Keratinocyte (primary cell): Measurements from ENCODE around the gene IGFN1. TPM values are rescaled to one million over a fixed set of nuclear protein-coding genes. Genes with fewer than 3 reads are reported as not detected.

Source experiments
- DNase-seq: peaks from one replicate; pipeline ENCODE4 v3.0.0-alpha.2; 2011; ENCODE audit warnings: low read depth, missing footprints, low spot score
- FAIRE-seq: peaks from 2 replicates; lab custom pipeline; 2011; peaks lifted over from hg19 to GRCh38; lab: Jason Lieb, UNC
- H2AFZ ChIP-seq: 2 replicates; pipeline ENCODE4 v1.6.0; 2012; ENCODE audit warnings: low read length, control low read depth, inconsistent platforms; ENCODE audit not compliant: control insufficient read depth
- H3K27ac ChIP-seq: 2 replicates; pipeline ENCODE4 v1.5.1; 2011; ENCODE audit warnings: low read length; ENCODE audit not compliant: control insufficient read depth, insufficient read depth
- H3K27me3 ChIP-seq: 3 replicates; pipeline ENCODE4 v1.6.0; 2011; ENCODE audit warnings: low read length; ENCODE audit not compliant: control insufficient read depth, insufficient read depth; ENCODE audit errors: extremely low read depth
- H3K36me3 ChIP-seq, 2 experiments: 2 replicates in 1 of 2; 3 replicates in 1 of 2; pipeline ENCODE4 v1.5.1; 2011; ENCODE audit warnings: low read length in 2 of 2, mild to moderate bottlenecking in 1 of 2; ENCODE audit not compliant: control insufficient read depth in 2 of 2, insufficient read depth in 2 of 2; ENCODE audit errors: extremely low read depth in 1 of 2
- H3K4me1 ChIP-seq: 3 replicates; pipeline ENCODE4 v1.5.1; 2011; ENCODE audit warnings: low read length; ENCODE audit not compliant: control insufficient read depth, insufficient read depth; ENCODE audit errors: extremely low read depth
- H3K4me2 ChIP-seq: 3 replicates; pipeline ENCODE4 v1.6.0; 2011; ENCODE audit warnings: low read depth, low read length; ENCODE audit not compliant: control insufficient read depth, insufficient read depth; ENCODE audit errors: extremely low read depth
- H3K4me3 ChIP-seq, 3 experiments: fragments of 200-600 bp in 1 of 3; sonication (generic) in 1 of 3; 2 replicates in 2 of 3; 3 replicates in 1 of 3; pipeline ENCODE4 v1.5.1; 2011 to 2016; ENCODE audit warnings: low read length in 3 of 3, mild to moderate bottlenecking in 3 of 3, control low read depth in 2 of 3, inconsistent platforms in 1 of 3, low read depth in 1 of 3, mixed read lengths in 1 of 3, mixed run types in 1 of 3, moderate library complexity in 1 of 3; ENCODE audit not compliant: control insufficient read depth in 2 of 3, insufficient read depth in 2 of 3; ENCODE audit errors: extremely low read depth in 1 of 3
- H3K79me2 ChIP-seq: 2 replicates; pipeline ENCODE4 v1.6.0; 2012; ENCODE audit warnings: low read length; ENCODE audit not compliant: control insufficient read depth, insufficient read depth
- H3K9ac ChIP-seq: 3 replicates; pipeline ENCODE4 v1.6.0; 2011; ENCODE audit warnings: low read length; ENCODE audit not compliant: control insufficient read depth, insufficient read depth; ENCODE audit errors: extremely low read depth
- H3K9me1 ChIP-seq: 3 replicates; pipeline ENCODE4 v1.6.0; 2011; ENCODE audit warnings: low read length; ENCODE audit not compliant: control insufficient read depth, insufficient read depth; ENCODE audit errors: extremely low read depth
- H3K9me3 ChIP-seq: 2 replicates; pipeline ENCODE4 v1.5.1; 2012; ENCODE audit warnings: low read depth, low read length; ENCODE audit not compliant: control insufficient read depth
- H4K20me1 ChIP-seq: 3 replicates; pipeline ENCODE4 v1.6.0; 2011; ENCODE audit warnings: low read length; ENCODE audit not compliant: control insufficient read depth, insufficient read depth; ENCODE audit errors: extremely low read depth
- CTCF ChIP-seq, 3 experiments: IDR thresholded peaks in 1 of 3; conservative IDR thresholded peaks in 1 of 3; optimal IDR thresholded peaks in 1 of 3; 2 replicates in 2 of 3; 3 replicates in 1 of 3; pipeline versions ENCODE3 to v1.5.1; 2011; ENCODE audit warnings: low read length in 3 of 3, mild to moderate bottlenecking in 3 of 3, moderate library complexity in 2 of 3, control low read depth in 1 of 3, inconsistent platforms in 1 of 3; ENCODE audit not compliant: insufficient read depth in 2 of 3; ENCODE audit errors: extremely low read depth in 1 of 3
- EZH2 ChIP-seq: IDR thresholded peaks from one replicate; pipeline ENCODE4 v1.6.1; 2012; ENCODE audit warnings: inconsistent platforms, mild to moderate bottlenecking, low read length, moderate library complexity
- dilution Hi-C: fragments of 300-500 bp; cut with MboI; formaldehyde crosslinking; loops from one replicate; pipeline ENCODE4 v1.7.0; 2020; ENCODE audit warnings: low sequenced_read_pairs; ENCODE audit not compliant: extremely low pct_ligation_motif_present
- polyA plus RNA-seq, 5 experiments: library from polyadenylated mRNA; depleted of rRNA in 3 of 5; stranded (reverse) in 3 of 5; stranded (forward) in 1 of 5; unstranded in 1 of 5; fragments of >200 nt; gene quantifications; 1 replicate in 1 of 5; 2 replicates in 3 of 5; 3 replicates in 1 of 5; pipeline versions ENCODE4 v1.2.1 to v1.2.3, GENCODE V29; 2011 to 2012; ENCODE audit warnings: missing spikeins in 2 of 5, low read depth in 1 of 5, low replicate concordance in 1 of 5

IGFN1 gene
- polyA plus RNA-seq, 1 donor (not counting 4 experiments of a cell fraction or from before 2014, with no cell fraction given) = not detected

GRCh38 chr1:201144701-201145100 is 45.9 kb upstream of the IGFN1 start:
- H2AFZ ChIP-seq = no peak overlapping the region
- FAIRE-seq = no peak
- DNase-seq = no peak
- no peak overlapping the region for H3K4me3 ChIP-seq
- no peaks in the 10 kb centered on the region for H3K79me2 ChIP-seq
- TF ChIP-seq CTCF (optimal IDR thresholded peaks at IDR 0.05 in 1 of 3, IDR thresholded peaks at IDR 0.05 in 1 of 3, conservative IDR thresholded peaks at IDR 0.05 in 1 of 3; ENCODE audit: extremely low read depth in 1 of 3, insufficient read depth in 2 of 3, low read length in 3 of 3) (no peak), EZH2 (no peak)
- H3K4me1 ChIP-seq = no peaks in the 10 kb centered on the region
- dilution Hi-C loops = no loop called here
- no peak overlapping the region for H3K4me2 ChIP-seq
- H3K27ac ChIP-seq = no peak overlapping the region
- H4K20me1 ChIP-seq = no peaks in the 10 kb centered on the region
- H3K9me3 ChIP-seq = no peaks in the 10 kb centered on the region
- H3K27me3 ChIP-seq = no peaks in the 10 kb centered on the region
- no peaks in the 10 kb centered on the region for H3K9me1 ChIP-seq
- peaks cover 23 to 30% of the 10 kb centered on the region in 2 experiments for H3K36me3 ChIP-seq
- no peak overlapping the region for H3K9ac ChIP-seq

- Histone ChIP-seq H3K4me1 (no peaks in the 10 kb centered on the region), H2AFZ (no peak overlapping the region), H3K36me3 (peaks cover 23 to 28% of the 10 kb centered on the region in 2 experiments), H3K9me1 (no peaks in the 10 kb centered on the region), H3K9me3 (no peaks in the 10 kb centered on the region), H3K79me2 (no peaks in the 10 kb centered on the region), H4K20me1 (no peaks in the 10 kb centered on the region), H3K27ac (no peak overlapping the region), H3K4me3 (no peak overlapping the region), H3K4me2 (no peak overlapping the region), H3K9ac (no peak overlapping the region), H3K27me3 (no peaks in the 10 kb centered on the region)
- FAIRE-seq (no peak), DNase-seq (no peak)
- no peak for TF ChIP-seq EZH2
- no peak for TF ChIP-seq CTCF (optimal IDR thresholded peaks at IDR 0.05 in 1 of 3, IDR thresholded peaks at IDR 0.05 in 1 of 3, conservative IDR thresholded peaks at IDR 0.05 in 1 of 3; ENCODE audit: extremely low read depth in 1 of 3, insufficient read depth in 2 of 3, low read length in 3 of 3)
- dilution Hi-C loops = no loop called here
Observed at GRCh38 chr1:201145132-201145531, 45.5 kb upstream of the IGFN1 start.
